Aorta (tissue), 5 donors: ENCODE data around the gene HSPA1L. TPM values are rescaled to one million over a fixed set of nuclear protein-coding genes. Genes with fewer than 3 reads are reported as not detected.
"Not testable (repeated sequence)": the region's sequence is repeated elsewhere in the genome, so short reads cannot be mapped to it uniquely, and the experiment has no call there.

Experiments used
- ATAC-seq: fragments of 200-7000 bp; cut with Tn5 transposase; one replicate; pipeline ENCODE4 v1.9.1; 2022; ENCODE audit warnings: moderate library complexity; ENCODE audit not compliant: low FRiP score
- DNase-seq, 2 donors: peaks; one replicate each; pipeline ENCODE4 v3.0.0-alpha.2; 2020
- H3K27ac ChIP-seq, 2 donors: one replicate each; pipeline ENCODE4 v1.5.1; 2013; ENCODE audit warnings: low read length in 2 of 2, mild to moderate bottlenecking in 2 of 2, moderate library complexity in 2 of 2, control low read depth in 1 of 2, inconsistent platforms in 1 of 2, low read depth in 1 of 2
- H3K27me3 ChIP-seq, 2 donors: one replicate each; pipeline ENCODE4 v1.6.1; 2013; ENCODE audit warnings: control low read depth in 1 of 2, low read length in 1 of 2, mild to moderate bottlenecking in 1 of 2, moderate library complexity in 1 of 2; ENCODE audit not compliant: insufficient read depth in 2 of 2, control insufficient read depth in 1 of 2
- H3K36me3 ChIP-seq, 2 donors: one replicate each; pipeline ENCODE4 v1.6.1; 2013; ENCODE audit warnings: control low read depth in 1 of 2, low read length in 1 of 2, mild to moderate bottlenecking in 1 of 2; ENCODE audit not compliant: insufficient read depth in 2 of 2, control insufficient read depth in 1 of 2
- H3K4me1 ChIP-seq, 2 donors: one replicate each; pipeline ENCODE4 v1.6.1; 2013; ENCODE audit warnings: low read length in 2 of 2, control low read depth in 1 of 2, mild to moderate bottlenecking in 1 of 2, moderate library complexity in 1 of 2; ENCODE audit not compliant: insufficient read depth in 2 of 2, control insufficient read depth in 1 of 2
- H3K4me3 ChIP-seq, 2 donors: one replicate each; pipeline ENCODE4 v1.5.1; 2013; ENCODE audit warnings: low read length in 2 of 2, control low read depth in 1 of 2, mild to moderate bottlenecking in 1 of 2
- H3K9me3 ChIP-seq: one replicate; pipeline ENCODE4 v1.6.1; 2013; ENCODE audit warnings: mild to moderate bottlenecking, low read length; ENCODE audit not compliant: control insufficient read depth
- WGBS, 2 donors: extraction: QIAGEN DNeasy Blood & Tissue Kit; methylation state at CpG; one replicate each; pipeline ENCODE4 v1.1.7; 2013; 5-methylcytosine and 5-hydroxymethylcytosine counted together
- intact Hi-C, 2 donors: fragments of 100-400 bp; cut with DNase I; formaldehyde crosslinking; loops; one replicate each; pipeline versions ENCODE4 v1.14.2 to v1.15.0; 2022
- polyA plus RNA-seq, 2 donors: library from polyadenylated mRNA; stranded (reverse); fragments of 200-250 nt; gene quantifications; one replicate each; pipeline ENCODE4 v1.2.3, GENCODE V29; 2013
- total RNA-seq, 2 donors: library from RNA; stranded (reverse); fragmentation: NEBNext Ultra II Directional; extraction: Animal tissue kit (Norgen Biotek cat#: 25700); gene quantifications; one replicate each; pipeline ENCODE4 v1.2.1, GENCODE V29; 2021
- donor health status: healthy with polysubstance abuse.
- donor health status: Bipolar disorder and iron deficiency.
- donor health status: DM: no; HTN: no; CAD: no.
- donor health status: DM: no; HTN: no; CAD: no.
- donor health status: DM: yes; HTN: yes; CAD: no.

HSPA1L gene
- total and polyA plus RNA-seq, 4 donors, result 1.3 to 2.1 (median 1.9) TPM

DNA sequence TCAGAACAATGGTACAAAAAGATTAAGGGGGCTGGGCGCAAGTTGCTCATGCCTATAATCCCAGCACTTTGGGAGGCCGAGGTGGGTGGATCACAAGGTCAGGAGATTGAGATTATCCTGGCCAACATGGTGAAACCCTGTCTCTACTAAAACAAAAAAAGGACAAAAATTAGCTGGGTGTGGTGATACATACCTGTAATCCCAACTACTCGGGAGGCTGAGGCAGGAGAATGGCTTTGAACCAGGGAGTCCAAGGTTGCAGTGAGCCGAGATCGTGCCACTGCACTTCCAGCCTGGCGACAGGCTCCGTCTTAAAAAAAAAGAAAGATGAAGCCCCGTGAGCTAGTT, 24.7 kb upstream of the HSPA1L start:
- 79 to 80% methylated on average over 8 of the region's 8 CpGs for WGBS, 2 donors
- H3K27me3 ChIP-seq, H3K4me3 ChIP-seq, H3K9me3 ChIP-seq, H3K27ac ChIP-seq, ATAC-seq, H3K4me1 ChIP-seq, H3K36me3 ChIP-seq, DNase-seq: not testable (repeated sequence)
- intact Hi-C loops, result loop anchor here in 1 of 2 donors (10.0 kb wide), 1 partner anchor 155 kb away; the partner anchor contains the start of gene LY6G5C

DNA sequence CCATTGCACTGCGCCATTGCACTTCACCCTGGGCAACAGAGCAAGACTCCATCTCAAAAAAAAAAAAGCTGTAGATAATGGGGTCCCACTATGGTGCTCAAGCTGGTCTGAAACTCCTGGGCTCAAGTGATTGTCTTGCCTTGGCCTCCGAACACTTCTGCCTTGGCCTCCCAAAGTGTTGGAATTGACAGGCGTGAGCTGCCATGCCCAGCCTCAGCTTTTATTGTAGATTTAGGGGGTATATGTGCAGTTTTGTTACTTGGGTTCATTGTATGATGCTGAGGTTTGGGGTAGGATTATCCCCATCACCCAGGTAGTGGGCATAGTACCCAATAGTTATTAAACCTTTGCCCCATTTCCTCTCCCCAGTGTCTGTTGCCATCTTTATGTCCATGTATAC, 23.9 kb upstream of the HSPA1L start:
- Histone ChIP-seq H3K36me3 (peaks cover 0 to 8% of the 10 kb centered on the region in 2 donors), H3K27me3 (no peaks in the 10 kb centered on the region), H3K27ac (no peak overlapping the region), H3K4me1 (no peaks in the 10 kb centered on the region), H3K9me3 (no peaks in the 10 kb centered on the region), H3K4me3 (no peak overlapping the region)
- intact Hi-C loops, result loop anchor here in 1 of 2 donors (10.0 kb wide), 1 partner anchor 154 kb away; the partner anchor contains the start of gene LY6G5C
- ATAC-seq, result no peak
- 94 to 95% methylated on average over 3 of the region's 3 CpGs for WGBS, 2 donors
- DNase-seq, result no peak

DNA sequence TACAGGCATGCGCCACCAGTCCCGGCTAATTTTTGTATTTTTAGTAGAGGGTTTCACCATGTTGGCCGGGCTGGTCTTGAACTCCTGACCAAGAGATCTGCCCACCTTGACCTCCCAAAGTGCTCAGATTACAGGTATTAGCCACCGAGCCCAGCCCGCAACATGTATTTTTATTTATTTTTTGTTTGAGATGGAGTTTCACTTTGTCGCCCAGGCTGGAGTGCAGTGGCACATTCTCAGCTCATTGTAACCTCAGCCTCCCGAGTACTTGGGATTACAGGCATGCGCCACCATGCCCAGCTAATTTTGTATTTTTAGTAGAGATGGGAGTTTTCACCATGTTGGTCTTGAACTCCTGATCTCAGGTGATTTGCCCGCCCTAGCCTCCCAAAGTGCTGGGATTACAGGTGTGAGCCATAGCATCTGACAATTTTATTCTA, 23.1 kb upstream of the HSPA1L start:
- not testable (repeated sequence) for H3K27me3 ChIP-seq, H3K4me1 ChIP-seq, H3K27ac ChIP-seq, H3K36me3 ChIP-seq, H3K9me3 ChIP-seq, H3K4me3 ChIP-seq, DNase-seq, ATAC-seq
- intact Hi-C loops, result loop anchor here in 1 of 2 donors (10.0 kb wide), 1 partner anchor 153 kb away; the partner anchor contains the start of gene LY6G5C
- 86% methylated on average over 9 of the region's 9 CpGs for WGBS, 2 donors

DNA sequence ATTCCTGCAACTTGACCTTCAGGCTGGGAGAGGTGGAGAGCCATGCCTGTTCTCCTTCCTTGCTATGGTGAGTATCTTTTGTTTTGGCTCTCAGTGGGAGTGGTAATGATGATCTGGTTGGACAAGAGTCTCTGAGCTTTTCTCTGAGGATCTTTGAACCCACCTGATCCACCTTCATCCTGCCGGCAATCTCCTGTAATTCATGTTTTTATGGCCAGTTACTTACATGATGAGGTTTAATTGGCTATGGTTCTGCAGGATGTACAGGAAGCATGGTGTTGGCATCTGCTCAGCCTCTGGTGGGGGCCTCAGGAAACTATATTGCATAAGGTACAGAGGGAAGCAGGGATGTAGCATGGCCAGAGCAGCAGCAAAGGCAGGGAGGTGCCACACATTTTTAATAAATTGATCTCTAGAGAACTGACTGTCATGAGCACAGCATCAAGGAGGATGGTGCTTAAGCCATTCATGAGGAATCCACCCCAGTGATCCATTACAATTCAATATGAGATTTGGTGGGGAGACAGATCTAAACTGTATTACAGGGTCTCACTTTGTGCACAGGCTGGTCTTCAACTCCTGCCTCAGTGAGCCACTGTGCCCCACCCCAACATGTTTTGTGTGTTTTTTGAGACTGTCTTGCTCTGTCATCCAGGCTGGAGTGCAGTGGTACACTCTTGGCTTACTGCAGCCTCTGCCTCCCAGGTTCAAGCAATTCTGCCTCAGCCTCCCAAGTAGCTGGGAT, 22.5 kb upstream of the HSPA1L start:
- no peak for DNase-seq
- peaks cover 0 to 8% of the 10 kb centered on the region in 2 donors for H3K36me3 ChIP-seq
- peaks cover 0 to 2% of the 10 kb centered on the region in 2 donors for H3K4me1 ChIP-seq
- WGBS, 2 donors, result 56 to 68% methylated on average over 1 of the region's 1 CpG
- no peak for ATAC-seq
- H3K9me3 ChIP-seq, result no peaks in the 10 kb centered on the region
- intact Hi-C loops, result loop anchor here in 1 of 2 donors (10.0 kb wide), 1 partner anchor 153 kb away; the partner anchor contains the start of gene LY6G5C
- H3K27ac ChIP-seq, result peak overlapping the region in 1 of 2 donors; percentile 18
- H3K4me3 ChIP-seq, result no peak overlapping the region
- no peaks in the 10 kb centered on the region for H3K27me3 ChIP-seq

DNA sequence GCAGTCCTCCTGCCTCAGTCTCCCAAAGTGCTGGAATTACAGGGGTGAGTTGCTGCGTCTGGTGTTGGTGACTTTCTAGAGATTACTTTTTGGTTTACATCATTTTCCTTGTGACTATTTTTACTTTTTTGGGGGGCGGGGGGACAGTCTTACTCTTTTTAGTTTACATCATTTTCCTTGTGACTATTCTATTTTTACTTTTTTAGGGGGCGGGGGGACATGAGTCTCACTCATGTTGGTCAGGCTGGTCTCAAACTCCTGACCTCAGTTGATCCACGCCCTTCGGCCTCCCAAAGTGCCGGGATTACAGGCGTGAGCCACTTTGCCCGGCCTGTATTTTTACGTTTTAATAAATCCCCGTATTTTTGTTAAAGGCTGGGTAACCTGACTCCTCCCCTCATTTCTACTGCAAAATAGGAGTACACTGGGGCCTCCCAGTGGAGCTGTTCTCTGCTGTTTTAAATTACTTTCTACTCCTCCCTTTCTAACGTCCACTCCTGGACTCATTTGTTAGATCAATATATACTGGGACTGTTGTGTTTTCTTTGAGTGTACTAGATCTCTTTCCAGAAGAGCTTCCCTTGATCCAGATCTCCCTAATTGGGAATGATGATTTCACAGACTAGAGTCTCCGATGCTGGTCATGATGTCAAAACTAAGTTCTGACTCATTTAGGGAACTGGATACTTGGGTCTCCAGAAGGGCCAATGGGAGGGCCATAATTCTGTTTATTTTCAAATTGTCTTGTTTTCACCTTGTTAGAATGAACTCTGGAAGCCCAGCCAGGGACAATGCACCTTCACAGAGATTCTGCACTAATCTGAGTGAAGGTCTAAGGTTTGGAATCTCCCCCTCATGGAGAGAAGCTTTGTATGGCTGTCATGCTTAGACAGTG, 21.6 kb upstream of the HSPA1L start:
- H3K4me3 ChIP-seq, result no peak overlapping the region
- no peak for ATAC-seq
- H3K9me3 ChIP-seq, result no peaks in the 10 kb centered on the region
- WGBS, 2 donors, result 10 to 11% methylated on average over 12 of the region's 12 CpGs
- DNase-seq, result no peak
- H3K27ac ChIP-seq, result peak overlapping the region in 1 of 2 donors; percentile 61
- peaks cover 0 to 8% of the 10 kb centered on the region in 2 donors for H3K36me3 ChIP-seq
- intact Hi-C loops, result loop anchor here in 1 of 2 donors (10.0 kb wide), 1 partner anchor 152 kb away; the partner anchor contains the start of gene LY6G5C
- no peaks in the 10 kb centered on the region for H3K27me3 ChIP-seq
- H3K4me1 ChIP-seq, result peaks cover 0 to 2% of the 10 kb centered on the region in 2 donors

DNA sequence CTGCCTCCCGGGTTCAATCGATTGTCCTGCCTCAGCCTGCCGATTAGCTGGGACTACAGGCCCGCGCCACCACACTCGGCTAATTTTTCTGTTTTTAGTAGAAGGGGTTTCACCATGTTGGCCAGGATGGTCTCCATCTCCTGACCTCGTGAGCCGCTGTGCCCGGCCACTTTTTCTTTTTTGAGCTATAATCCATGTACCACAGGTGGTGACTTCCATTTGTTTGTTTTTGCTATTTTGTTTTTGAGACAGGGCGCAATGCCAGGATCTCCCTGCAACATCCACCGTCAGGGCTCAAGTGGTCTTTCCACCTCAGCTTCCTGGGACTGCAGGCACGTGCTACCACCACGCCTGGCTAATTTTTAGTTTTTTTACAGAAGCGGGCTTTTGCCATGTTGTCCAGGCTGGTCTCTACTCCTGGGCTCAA, 21.0 kb upstream of the HSPA1L start:
- DNase-seq, result no peak
- H3K4me1 ChIP-seq, result peaks cover under 1 to 2% of the 10 kb centered on the region in 2 donors
- H3K27me3 ChIP-seq, result no peaks in the 10 kb centered on the region
- no peak for ATAC-seq
- H3K36me3 ChIP-seq, result peaks cover 0 to 8% of the 10 kb centered on the region in 2 donors
- peak overlapping the region in 1 of 2 donors; percentile 61 for H3K27ac ChIP-seq
- H3K4me3 ChIP-seq, result no peak overlapping the region
- 15 to 18% methylated on average over 14 of the region's 14 CpGs for WGBS, 2 donors
- no peaks in the 10 kb centered on the region for H3K9me3 ChIP-seq
- intact Hi-C loops, result loop anchor here in 1 of 2 donors (10.0 kb wide), 1 partner anchor 151 kb away; the partner anchor contains the start of gene LY6G5C

DNA sequence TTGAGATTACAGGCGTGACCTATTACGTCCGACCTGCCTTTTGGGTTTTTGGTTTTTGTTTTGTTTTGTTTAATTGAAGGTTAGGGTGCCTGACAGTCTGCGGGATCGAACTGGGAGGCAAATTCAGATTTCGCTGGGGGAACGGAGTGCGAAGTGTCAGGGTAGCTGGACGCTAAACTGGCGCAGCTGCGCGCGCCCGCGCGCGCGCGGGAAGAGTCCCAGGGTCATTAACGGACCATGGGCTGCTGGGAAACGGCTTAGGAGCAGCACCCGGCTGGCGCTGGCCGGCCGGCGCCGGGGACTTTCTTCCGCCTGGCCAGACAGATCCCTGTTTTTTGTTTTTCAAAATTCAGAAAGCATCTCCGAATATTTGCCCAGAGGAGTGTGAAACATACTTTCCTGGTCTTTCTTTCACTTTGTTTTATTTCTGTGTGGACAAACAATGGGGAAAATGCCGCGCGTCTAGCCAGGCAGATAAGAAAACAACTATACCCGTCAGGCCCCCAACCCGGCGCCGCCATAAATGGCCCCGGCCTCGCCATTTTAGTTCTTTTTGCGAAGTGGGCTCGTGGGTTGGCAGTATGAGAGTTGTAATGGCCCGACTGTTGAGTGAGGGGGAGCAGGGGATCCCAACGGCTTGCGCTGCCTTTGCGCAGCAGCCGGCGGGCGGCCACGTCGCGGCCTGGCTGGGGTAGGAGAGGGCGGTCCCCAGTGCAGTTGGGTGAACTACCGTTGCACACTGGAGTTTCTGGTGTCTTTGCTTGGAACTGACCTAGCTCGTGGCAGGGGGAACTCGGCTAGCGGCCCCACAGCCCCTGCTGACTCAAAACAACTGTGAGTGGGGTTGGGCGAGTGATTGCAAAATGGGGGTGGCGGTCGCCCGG, 19.5 kb upstream of the HSPA1L start:
- peaks cover 2 to 3% of the 10 kb centered on the region in 2 donors for H3K4me1 ChIP-seq
- ATAC-seq, result peak; percentile 90
- WGBS, 2 donors, result 0 to 1% methylated on average over 59 of the region's 59 CpGs

More for the DNA sequence above, 19.5 kb upstream of the HSPA1L start:
- Histone ChIP-seq H3K9me3 (no peaks in the 10 kb centered on the region), H3K36me3 (peaks cover 0 to 6% of the 10 kb centered on the region in 2 donors), H3K27ac (peak overlapping the region; percentile 53 to 80), H3K4me3 (peak overlapping the region; percentile 54 to 91), H3K27me3 (no peaks in the 10 kb centered on the region)
- DNase-seq, result peak; percentile 92 to 95
- intact Hi-C loops, result loop anchor here (2.0 to 10.0 kb wide), 4 partner anchors 28 to 150 kb away; partner anchors contain the start of genes VARS1 (in 2 of the 2), LY6G5C (in 1 of the 2) and NEU1 (in 1 of the 2)
